A549 (cell line): ENCODE results near the gene NEK5. TPM values are rescaled to one million over a fixed set of nuclear protein-coding genes. Genes with fewer than 3 reads are reported as not detected.

Experiments
- ATAC-seq, 2 experiments: fragments of 200-7000 bp in 1 of 2; fragments of >200 bp in 1 of 2; cut with Nextera tagmentation in 1 of 2; cut with Tn5 transposase in 1 of 2; 3 replicates each; pipeline versions ENCODE4 v1.8.0 to v1.9.1; 2018 to 2020; ENCODE audit warnings: mild to moderate bottlenecking in 1 of 2, moderate library complexity in 1 of 2
- CTCF ChIA-PET: fragments of 300-600 bp; sonication (Branson Sonifier 250); formaldehyde crosslinking; extraction: SDS; loops from one replicate; lab custom pipeline; 2021; ENCODE audit warnings: antibody characterized with exemption, inconsistent platforms; lab: Yijun Ruan, JAX
- POLR2A ChIA-PET: fragments of 350-600 bp; formaldehyde crosslinking; extraction: SDS; loops from one replicate; lab custom pipeline; 2021; ENCODE audit warnings: antibody characterized with exemption, inconsistent platforms; lab: Yijun Ruan, JAX
- DNase-seq, 2 experiments: peaks; one replicate each; pipeline versions ENCODE4 v3.0.0 to v3.0.0-alpha.2; 2011 to 2016; ENCODE audit warnings: low read depth in 1 of 2, low spot score in 1 of 2
- FAIRE-seq: peaks from 2 replicates; lab custom pipeline; 2011; peaks lifted over from hg19 to GRCh38; lab: Jason Lieb, UNC
- H3K27ac ChIP-seq, 2 experiments: fragments of >200 bp; sonication (Bioruptor Twin); formaldehyde crosslinking; 3 replicates each; pipeline ENCODE4 v1.5.1; 2016 to 2017
- H3K4me1 ChIP-seq: fragments of >200 bp; sonication (Bioruptor Twin); formaldehyde crosslinking; 3 replicates; pipeline ENCODE4 v1.6.1; 2016
- H3K4me2 ChIP-seq: fragments of >200 bp; sonication (Bioruptor Twin); formaldehyde crosslinking; 3 replicates; pipeline ENCODE4 v1.6.1; 2016
- H3K4me3 ChIP-seq: fragments of >200 bp; sonication (Bioruptor Twin); formaldehyde crosslinking; 3 replicates; pipeline ENCODE4 v1.5.1; 2016
- H3K9me3 ChIP-seq: fragments of >200 bp; sonication (Bioruptor Twin); formaldehyde crosslinking; 3 replicates; pipeline ENCODE4 v1.6.1; 2016
- ATOH8 ChIP-seq: fragments of 250-450 bp; sonication (Bioruptor Pico); IDR thresholded peaks from 2 replicates; pipeline ENCODE4 v1.5.0; 2020; ENCODE audit warnings: low read depth, mild to moderate bottlenecking, moderate library complexity
- BHLHE40 ChIP-seq: IDR thresholded peaks from 2 replicates; pipeline ENCODE4 v1.6.1; 2012; ENCODE audit warnings: low read depth, low read length, inconsistent platforms
- CEBPB ChIP-seq, 2 experiments: fragments of >200 bp in 1 of 2; sonication (Bioruptor Twin) in 1 of 2; formaldehyde crosslinking in 1 of 2; IDR thresholded peaks; 2 replicates each; pipeline ENCODE4 v1.6.1; 2012 to 2016
- CHD2 ChIP-seq: fragments of 150-350 bp; IDR thresholded peaks from 2 replicates; pipeline ENCODE4 v1.6.1; 2014; ENCODE audit warnings: low read length; ENCODE audit not compliant: partially characterized antibody
- CTCF ChIP-seq: fragments of >200 bp; sonication (Bioruptor Twin); formaldehyde crosslinking; IDR thresholded peaks from 3 replicates; pipeline ENCODE4 v1.5.1; 2016
- E2F6 ChIP-seq: IDR thresholded peaks from 2 replicates; pipeline ENCODE4 v1.6.1; 2012; ENCODE audit warnings: low read depth, borderline replicate concordance
- EHMT2 ChIP-seq: fragments of 200-600 bp; sonication (generic); IDR thresholded peaks from 2 replicates; pipeline ENCODE4 v1.6.1; 2016; ENCODE audit warnings: antibody characterized with exemption, low read depth, mild to moderate bottlenecking, moderate library complexity
- ESRRA ChIP-seq: fragments of 150-350 bp; IDR thresholded peaks from 2 replicates; pipeline ENCODE4 v1.6.1; 2014; ENCODE audit warnings: mild to moderate bottlenecking, low read length, borderline replicate concordance
- HMGXB4 ChIP-seq: fragments of 250-450 bp; sonication (Bioruptor Pico); IDR thresholded peaks from 2 replicates; pipeline ENCODE4 v1.5.0; 2021; ENCODE audit warnings: mild to moderate bottlenecking, moderate library complexity, borderline replicate concordance
- JUNB ChIP-seq: fragments of >200 bp; sonication (Bioruptor Twin); formaldehyde crosslinking; IDR thresholded peaks from 2 replicates; pipeline ENCODE4 v1.6.1; 2016
- KDM5A ChIP-seq: fragments of 200-600 bp; sonication (generic); IDR thresholded peaks from 2 replicates; pipeline ENCODE4 v1.6.1; 2016; ENCODE audit warnings: antibody characterized with exemption, mild to moderate bottlenecking
- MAFK ChIP-seq: fragments of 450-650 bp; IDR thresholded peaks from 2 replicates; pipeline ENCODE4 v1.6.1; 2014; ENCODE audit not compliant: partially characterized antibody
- MAZ ChIP-seq: fragments of 150-350 bp; IDR thresholded peaks from 2 replicates; pipeline ENCODE4 v1.6.1; 2014; ENCODE audit warnings: antibody characterized with exemption, low read depth, low read length, borderline replicate concordance
- NR3C1 ChIP-seq: fragments of >200 bp; sonication (Bioruptor Twin); formaldehyde crosslinking; IDR thresholded peaks from 3 replicates; pipeline ENCODE4 v1.6.1; 2017
- PHF8 ChIP-seq: fragments of 200-600 bp; sonication (generic); IDR thresholded peaks from 2 replicates; pipeline ENCODE4 v1.6.1; 2016; ENCODE audit warnings: low read depth, mild to moderate bottlenecking, antibody characterized with exemption, moderate library complexity, borderline replicate concordance
- RCOR1 ChIP-seq: fragments of 150-350 bp; IDR thresholded peaks from 2 replicates; pipeline ENCODE4 v1.6.1; 2014; ENCODE audit warnings: antibody characterized with exemption, low read length, low read depth
- RFX5 ChIP-seq: fragments of 450-650 bp; IDR thresholded peaks from 2 replicates; pipeline ENCODE4 v1.7.1; 2014; ENCODE audit warnings: antibody characterized with exemption, mild to moderate bottlenecking, moderate library complexity
- RNF2 ChIP-seq: fragments of 200-600 bp; sonication (generic); IDR thresholded peaks from 2 replicates; pipeline ENCODE4 v1.6.1; 2016; ENCODE audit warnings: low read depth, mild to moderate bottlenecking, antibody characterized with exemption, moderate library complexity, borderline replicate concordance
- TFCP2L1 ChIP-seq: fragments of 250-450 bp; sonication (Bioruptor Pico); IDR thresholded peaks from 2 replicates; pipeline ENCODE4 v1.5.0; 2021; ENCODE audit warnings: mild to moderate bottlenecking
- TP53 ChIP-seq: fragments of 250-450 bp; sonication (Bioruptor Pico); IDR thresholded peaks from 2 replicates; pipeline ENCODE4 v1.5.0; 2021; ENCODE audit warnings: mild to moderate bottlenecking, moderate library complexity
- ZC3H11A ChIP-seq: fragments of 450-650 bp; IDR thresholded peaks from 2 replicates; pipeline ENCODE4 v1.6.1; 2014; ENCODE audit warnings: antibody characterized with exemption, mild to moderate bottlenecking
- ZFP36 ChIP-seq: fragments of 450-650 bp; IDR thresholded peaks from 2 replicates; pipeline ENCODE4 v1.6.1; 2014; ENCODE audit warnings: borderline replicate concordance; ENCODE audit not compliant: partially characterized antibody
- ZNF302 ChIP-seq: fragments of 250-450 bp; sonication (Bioruptor Pico); IDR thresholded peaks from 2 replicates; pipeline ENCODE4 v1.9.0; 2021; ENCODE audit warnings: inconsistent platforms, mild to moderate bottlenecking, moderate library complexity
- WGBS: methylation state at CpG from one replicate; pipeline ENCODE4 v1.1.6; 2017; ENCODE audit errors: missing lambda C conversion rate; 5-methylcytosine and 5-hydroxymethylcytosine counted together
- polyA plus RNA-seq, 4 experiments: library from polyadenylated mRNA; depleted of rRNA in 3 of 4; stranded (reverse); fragments of >200 nt; fragmentation: RNase III in 1 of 4; extraction: RNeasy Plus Mini Kit Qiagen cat#74134 plus additional on column Dnase treatment in 1 of 4; gene quantifications; 2 replicates in 3 of 4; 3 replicates in 1 of 4; pipeline ENCODE4 v1.2.3, GENCODE V29; 2011 to 2017
- TF ChIP-seq, protein P1 (sequence below): IDR thresholded peaks from 2 replicates; pipeline ENCODE4 v1.6.1; 2012
- TF ChIP-seq, protein P2 (sequence below): IDR thresholded peaks from 2 replicates; pipeline ENCODE4 v1.6.1; 2012

Gene NEK5
- polyA plus RNA-seq, 2 of the 4 experiments (the other 2 are of a cell fraction): 0.08 to 0.23 TPM

DNA sequence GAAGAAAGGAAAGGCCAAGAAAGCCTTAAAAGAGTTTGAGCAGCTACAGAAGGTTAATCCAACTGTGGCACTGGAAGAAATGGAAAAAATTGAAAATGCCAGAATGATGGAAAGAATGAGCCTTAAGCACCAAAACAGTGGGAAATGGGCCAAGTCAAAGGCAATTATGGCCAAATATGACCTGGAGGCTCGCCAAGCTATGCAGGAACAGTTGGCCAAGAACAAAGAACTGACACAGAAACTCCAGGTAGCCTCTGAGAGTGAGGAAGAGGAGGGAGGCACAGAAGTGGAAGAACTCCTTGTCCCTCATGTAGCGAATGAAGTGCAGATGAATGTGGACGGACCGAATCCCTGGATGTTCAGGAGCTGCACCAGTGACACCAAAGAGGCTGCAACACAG lies 99.3 kb downstream of the NEK5 start:
- H3K4me1 ChIP-seq: no peaks in the 10 kb centered on the region
- WGBS: 97% methylated on average over 4 of the region's 4 CpGs
- TF ChIP-seq JUNB (no peak), TFCP2L1 (CRISPR knock-in tag) (no peak), RFX5 (no peak), PHF8 (no peak), E2F6 (no peak), ATOH8 (CRISPR knock-in tag) (no peak), ZC3H11A (no peak), KDM5A (no peak), ZNF302 (CRISPR knock-in tag) (no peak), CHD2 (no peak), CTCF (no peak), ESRRA (no peak), TP53 (CRISPR knock-in tag) (no peak), NR3C1 (no peak), ZFP36 (no peak)
- TF ChIP-seq, protein P1, sequence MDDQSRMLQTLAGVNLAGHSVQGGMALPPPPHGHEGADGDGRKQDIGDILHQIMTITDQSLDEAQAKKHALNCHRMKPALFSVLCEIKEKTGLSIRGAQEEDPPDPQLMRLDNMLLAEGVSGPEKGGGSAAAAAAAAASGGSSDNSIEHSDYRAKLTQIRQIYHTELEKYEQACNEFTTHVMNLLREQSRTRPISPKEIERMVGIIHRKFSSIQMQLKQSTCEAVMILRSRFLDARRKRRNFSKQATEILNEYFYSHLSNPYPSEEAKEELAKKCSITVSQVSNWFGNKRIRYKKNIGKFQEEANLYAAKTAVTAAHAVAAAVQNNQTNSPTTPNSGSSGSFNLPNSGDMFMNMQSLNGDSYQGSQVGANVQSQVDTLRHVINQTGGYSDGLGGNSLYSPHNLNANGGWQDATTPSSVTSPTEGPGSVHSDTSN: no peak
- H3K4me2 ChIP-seq: no peak overlapping the region
- DNase-seq (no peak), FAIRE-seq (no peak), ATAC-seq (no peak)
- no peaks in the 10 kb centered on the region for H3K9me3 ChIP-seq
- ChIA-PET POLR2A (no interaction called here), CTCF (interaction anchor here (1.2 to 1.4 kb wide), 2 partner anchors 8 to 13 kb away, joined by 3 read pairs; no protein-coding TSS in a partner anchor)
- H3K4me3 ChIP-seq: no peak overlapping the region
- no peak overlapping the region for H3K27ac ChIP-seq

GRCh38 chr13:52027832-52028231 lies 101.0 kb downstream of the NEK5 start:
- FAIRE-seq (no peak), ATAC-seq (no peak), DNase-seq (no peak)
- Histone ChIP-seq H3K9me3 (no peaks in the 10 kb centered on the region), H3K4me3 (no peak overlapping the region), H3K27ac (no peak overlapping the region), H3K4me1 (no peaks in the 10 kb centered on the region), H3K4me2 (no peak overlapping the region)
- POLR2A ChIA-PET: no interaction called here
- CTCF ChIA-PET: no interaction called here
- WGBS: 93% methylated on average over 1 of the region's 1 CpG
- no peak for TF ChIP-seq EHMT2
- TF ChIP-seq ZNF302 (CRISPR knock-in tag): no peak
- TF ChIP-seq RNF2: no peak
- TF ChIP-seq, protein P2, sequence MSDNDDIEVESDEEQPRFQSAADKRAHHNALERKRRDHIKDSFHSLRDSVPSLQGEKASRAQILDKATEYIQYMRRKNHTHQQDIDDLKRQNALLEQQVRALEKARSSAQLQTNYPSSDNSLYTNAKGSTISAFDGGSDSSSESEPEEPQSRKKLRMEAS: no peak
- TF ChIP-seq BHLHE40: no peak
- TF ChIP-seq TP53 (CRISPR knock-in tag): no peak
- TF ChIP-seq ZFP36: no peak
- no peak for TF ChIP-seq RCOR1
- no peak for TF ChIP-seq ESRRA
- TF ChIP-seq E2F6: no peak
- no peak for TF ChIP-seq CEBPB (IDR thresholded peaks at IDR 0.05)
- no peak for TF ChIP-seq TFCP2L1 (CRISPR knock-in tag)
- TF ChIP-seq MAZ: no peak
- TF ChIP-seq HMGXB4 (CRISPR knock-in tag): no peak
- TF ChIP-seq MAFK: no peak
